ENCODE measurements around the gene TRAM2.

TRAM2 gene

DNA sequence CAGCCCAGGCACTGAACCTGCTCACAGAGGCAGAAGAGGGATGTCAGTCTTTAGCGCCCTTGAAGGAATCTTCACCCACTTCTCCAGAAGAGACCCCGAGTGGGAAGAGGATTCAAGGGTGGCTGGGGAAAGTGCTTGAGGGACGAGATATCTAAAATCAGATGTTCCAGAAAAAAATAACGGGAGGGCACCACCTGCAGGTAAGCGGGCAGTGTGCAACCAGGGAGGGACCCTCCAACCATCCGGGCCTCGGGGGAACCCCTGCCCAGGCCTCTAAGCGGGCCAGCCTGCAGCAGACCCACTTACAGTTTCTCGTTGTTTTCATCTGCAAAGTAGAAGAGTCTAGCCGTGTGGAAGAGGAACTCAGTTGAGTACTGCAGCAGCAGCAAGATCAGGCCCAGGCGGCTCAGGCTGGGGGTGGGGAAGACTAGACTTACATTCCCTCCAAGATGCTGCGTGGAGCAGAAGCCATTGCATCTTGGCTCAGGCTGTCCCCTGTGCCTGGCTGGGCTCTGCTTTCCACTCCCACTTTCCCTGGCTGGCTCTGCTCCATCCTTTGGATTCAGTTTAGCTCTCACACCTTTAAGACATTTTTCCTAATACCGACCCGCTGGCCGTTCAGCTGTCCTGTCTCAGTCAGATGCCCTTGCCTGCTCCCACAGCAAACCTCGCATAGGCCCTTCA lies 71.0 kb downstream of the TRAM2 start:
- no peak for DNase-seq

DNA sequence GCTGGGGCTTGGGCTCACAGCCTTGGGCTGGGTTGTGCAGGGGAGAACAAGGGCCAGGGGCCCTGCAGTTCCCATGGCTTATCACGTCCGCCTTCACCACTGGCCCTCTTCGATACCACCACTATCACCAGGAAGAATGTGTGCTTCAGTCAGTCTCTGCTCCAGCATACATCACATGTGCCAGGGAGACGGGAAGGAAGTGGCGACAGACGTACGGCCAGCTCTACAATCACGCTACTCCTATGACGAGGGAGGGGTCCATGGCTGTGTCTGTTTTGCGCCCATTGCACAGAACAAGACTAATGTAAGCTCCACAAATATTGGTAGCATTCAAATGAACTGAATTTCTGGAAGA lies 72.1 kb downstream of the TRAM2 start:
- DNase-seq = no peak

DNA sequence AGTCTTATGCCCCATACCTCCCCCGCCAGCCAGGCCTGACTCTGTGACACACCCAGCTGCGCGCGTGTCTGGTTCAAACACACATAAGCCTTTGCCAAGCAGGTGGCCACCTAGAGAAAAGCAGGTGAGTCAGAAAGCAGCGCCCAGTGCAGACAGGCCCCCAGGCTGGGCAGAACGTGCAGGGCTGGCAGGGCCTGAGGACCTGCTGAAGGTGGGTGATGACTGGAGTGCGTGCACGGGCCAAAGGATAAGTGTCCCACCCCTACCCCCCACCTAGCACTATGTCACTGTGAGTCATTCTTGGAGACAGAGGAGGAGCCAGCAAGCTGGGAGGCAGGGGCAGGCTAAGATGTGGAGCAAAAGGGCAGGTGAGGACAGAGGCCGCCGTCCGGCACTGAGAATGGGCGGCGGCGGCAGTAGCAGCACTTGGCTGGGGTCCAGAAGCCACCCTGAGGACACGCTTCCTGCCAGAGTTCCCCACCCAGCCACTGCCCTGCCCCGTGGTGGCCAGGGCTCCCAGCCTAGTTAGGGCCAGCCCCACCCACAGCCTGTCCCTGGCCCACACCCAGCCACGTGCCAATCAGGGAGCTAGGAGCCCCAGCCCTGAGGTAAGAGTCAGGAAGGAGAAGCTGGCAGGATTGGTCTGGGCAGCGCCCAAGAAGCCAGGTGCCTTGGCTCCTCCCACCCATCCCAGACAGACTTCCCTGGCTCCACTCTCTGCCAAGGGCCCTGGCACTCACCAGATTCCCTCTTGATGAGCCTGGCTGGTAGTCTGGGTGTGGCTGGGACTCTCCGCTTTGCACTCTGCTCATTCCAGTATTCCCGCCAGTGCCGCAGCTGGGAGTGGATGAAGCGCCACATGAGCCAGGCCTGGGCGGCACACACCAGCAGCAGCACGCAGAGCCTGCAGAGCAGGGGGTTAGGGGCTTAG lies 72.7 kb downstream of the TRAM2 start:
- DNase-seq = no peak

DNA sequence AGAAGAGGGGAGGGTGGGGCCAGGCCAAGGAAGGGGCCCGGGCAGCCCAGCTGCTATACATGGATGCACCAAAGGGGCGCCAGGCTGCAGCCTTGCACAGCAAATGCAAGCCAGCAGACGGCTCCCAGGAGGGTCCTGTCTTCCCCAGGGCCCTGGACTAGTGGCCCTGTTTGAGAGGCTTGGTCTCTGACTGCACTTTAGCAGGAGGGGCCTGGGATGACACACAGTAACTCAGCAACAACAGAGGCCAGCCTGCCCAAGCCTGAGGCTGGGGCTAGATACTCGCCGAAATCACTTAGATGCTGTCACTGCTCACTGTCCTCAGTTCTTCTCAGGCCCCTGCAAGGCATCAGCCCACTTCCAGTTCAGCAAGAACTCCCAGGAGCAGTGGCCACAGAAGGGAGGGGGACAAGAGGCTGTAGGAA lies 73.5 kb downstream of the TRAM2 start:
- no peak for DNase-seq

DNA sequence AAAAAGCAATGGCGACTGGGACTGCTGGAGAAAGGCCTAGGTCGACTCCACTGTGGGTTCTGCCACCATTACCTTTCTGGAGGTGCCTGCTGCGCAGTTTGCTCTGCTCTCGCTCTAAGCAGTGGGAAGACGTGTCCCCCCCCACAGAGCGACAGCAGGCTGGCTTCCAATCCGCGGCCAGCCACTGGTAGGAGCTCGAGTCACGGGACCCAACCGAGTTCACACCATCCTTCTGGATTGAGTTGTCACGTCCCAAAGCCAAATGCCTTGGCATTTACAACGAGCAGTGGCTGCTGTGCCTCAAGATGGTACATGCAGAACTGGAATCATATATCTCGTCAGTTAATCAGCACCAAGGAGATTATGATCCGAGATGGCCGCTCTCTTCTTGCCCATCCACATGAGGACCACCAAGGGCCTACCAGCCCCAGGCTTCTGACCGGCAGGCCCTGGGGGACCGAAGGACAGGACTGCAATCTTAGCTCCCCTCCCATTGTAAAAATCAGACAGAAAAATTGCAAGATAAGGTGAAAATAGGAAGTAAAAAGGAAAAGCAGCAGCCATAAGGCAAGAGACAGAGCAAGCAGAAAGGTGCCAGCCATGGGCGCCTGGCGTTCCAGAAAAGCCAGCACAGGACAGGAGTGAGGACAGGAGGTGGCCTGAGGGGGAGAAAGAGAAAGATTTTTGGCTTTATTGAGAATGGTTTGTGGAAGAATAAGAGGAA lies 74.4 kb downstream of the TRAM2 start:
- no peak for DNase-seq

DNA sequence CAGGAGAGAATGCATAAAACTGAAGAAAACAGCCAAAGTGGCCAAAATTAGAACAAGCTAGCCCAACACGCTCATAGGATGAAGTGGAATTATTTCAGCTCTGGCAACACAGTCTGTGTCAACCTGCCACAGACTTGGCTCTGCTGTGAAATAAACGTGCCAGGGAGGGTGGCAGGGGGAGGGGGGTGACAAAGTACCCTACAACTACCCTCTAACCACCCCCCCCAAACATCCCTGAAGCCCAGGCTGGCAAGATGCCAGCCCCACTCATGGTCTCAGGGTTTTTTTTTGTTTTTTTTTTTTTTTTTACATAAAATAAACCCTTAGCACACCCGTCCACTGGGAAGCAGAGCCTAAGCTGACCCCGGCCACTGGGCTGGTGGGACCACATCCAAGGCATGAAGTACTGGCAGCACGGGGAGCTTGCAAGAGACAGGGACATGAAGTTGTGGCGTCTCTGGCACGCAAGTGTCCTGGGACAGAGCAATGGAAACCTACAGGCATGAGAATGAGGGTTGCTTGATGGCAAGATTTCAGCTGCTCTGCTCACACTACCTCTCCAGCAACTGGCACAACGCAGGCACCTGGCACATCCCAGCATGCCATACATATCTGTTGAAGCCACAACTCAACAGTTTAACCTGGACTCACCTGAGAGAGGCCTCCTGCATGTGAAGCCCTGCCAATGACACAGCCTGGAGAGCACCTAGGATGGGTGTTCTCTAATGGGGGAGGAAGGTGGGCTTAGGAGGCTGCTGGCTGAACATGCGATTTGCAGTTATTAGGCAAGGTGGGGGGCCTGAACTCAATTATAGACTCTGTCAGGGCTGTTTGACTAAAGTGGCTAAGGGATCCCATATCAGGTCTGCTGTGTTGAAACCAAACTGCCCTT lies 76.4 kb downstream of the TRAM2 start:
- DNase-seq = no peak

DNA sequence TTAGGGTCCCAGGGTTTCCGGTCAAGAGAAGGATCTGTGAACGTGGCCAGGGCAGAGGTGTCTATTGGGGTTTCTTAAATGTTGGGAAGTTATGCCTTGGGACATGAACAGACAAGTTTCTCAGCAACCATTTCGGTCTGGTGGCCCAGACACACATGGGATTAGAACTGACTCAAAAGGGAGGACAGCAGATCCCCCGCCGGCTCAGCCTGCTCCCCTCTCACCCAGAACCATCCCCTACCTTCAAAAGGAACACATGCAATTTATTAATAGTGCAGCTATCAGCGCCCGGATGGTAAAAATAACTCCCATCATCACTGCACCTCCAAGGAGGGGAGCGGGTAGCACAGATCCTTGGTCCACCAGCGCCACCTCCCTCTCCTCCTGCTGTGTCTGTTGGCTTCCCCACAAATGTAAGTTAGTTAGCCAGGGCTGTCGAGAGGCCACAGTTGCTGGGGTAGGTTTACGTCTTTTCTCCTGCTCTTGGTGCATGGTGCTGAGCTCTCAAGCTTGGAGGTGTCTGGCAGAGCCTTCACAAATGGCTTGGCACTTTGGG lies 77.1 kb downstream of the TRAM2 start:
- no peak for DNase-seq

DNA sequence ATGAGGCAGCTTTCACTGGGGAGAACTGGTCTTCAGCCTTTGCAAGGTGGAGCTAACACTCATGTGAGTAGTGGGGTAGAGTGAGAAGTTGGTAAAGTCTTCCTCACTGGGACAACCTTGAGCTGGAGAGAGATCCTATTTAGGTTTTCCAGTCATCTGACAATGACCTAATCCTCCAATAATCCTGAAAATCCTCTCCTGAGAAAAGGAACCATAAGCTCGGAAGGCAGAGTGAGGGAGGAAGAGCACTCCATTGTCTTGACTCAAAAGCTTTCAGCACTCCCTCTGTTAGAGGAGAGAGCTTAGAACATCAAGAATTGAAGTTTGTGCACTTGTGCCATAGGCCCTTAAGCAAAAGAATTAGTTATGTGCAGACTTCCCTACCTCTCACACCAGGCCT lies 77.8 kb downstream of the TRAM2 start:
- DNase-seq = no peak

DNA sequence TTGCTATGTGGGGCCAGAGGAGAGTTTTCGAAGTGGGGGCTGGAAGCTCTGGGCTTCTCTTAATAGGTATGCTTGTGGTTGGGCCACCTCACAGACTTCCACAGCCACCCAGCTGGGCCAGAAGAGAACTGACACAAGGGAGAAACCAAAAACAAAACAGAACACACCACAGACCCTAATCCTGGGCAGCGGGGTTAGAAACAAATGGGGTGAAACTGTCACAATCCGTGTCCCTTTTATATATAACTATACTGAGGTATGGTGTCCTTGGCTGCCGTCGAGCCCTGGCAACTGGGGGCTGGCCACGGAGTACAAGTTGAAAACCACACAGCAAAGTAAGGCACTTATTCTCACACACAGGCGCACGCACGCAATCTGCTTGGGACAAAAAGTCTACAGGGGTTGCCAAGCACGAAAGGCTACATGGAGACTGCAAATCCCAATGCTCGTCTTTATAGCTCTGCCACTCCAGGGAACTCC lies 78.3 kb downstream of the TRAM2 start:
- no peak for DNase-seq

DNA sequence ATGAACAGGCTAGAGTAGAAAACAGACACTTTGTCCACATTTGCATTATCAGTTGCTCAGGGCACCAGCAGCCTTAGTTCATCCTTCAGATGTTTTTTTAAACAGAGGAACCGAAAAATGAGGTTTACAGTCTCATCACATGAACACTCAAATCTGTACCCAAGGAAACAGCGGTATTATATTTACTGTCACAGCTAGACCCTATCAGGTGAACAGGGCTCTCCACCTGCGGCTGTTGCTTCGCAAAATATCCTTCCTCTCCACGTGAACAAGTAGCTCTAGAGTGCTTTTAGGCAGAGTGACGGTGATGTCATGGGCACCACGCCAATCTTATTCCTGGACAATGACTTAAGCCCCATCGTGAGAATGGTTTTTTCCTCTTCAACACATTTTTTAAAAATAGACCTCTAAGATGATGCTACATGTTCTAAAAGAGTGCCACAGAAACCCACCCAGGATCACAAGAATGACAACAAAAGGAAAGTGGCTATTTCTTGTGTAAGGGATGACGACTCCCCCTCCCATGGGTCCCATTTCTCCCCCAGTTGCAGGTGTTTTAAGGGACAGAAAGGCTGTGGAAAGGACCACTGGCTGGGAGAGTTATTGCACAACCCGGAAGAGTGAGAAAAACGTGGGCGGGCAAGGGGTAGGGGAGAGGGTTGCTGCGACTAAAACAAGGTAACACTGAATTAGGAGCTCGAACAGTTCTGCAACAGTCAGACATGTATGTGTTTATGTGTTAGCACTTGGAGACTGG lies 79.0 kb downstream of the TRAM2 start:
- DNase-seq = no peak

DNA sequence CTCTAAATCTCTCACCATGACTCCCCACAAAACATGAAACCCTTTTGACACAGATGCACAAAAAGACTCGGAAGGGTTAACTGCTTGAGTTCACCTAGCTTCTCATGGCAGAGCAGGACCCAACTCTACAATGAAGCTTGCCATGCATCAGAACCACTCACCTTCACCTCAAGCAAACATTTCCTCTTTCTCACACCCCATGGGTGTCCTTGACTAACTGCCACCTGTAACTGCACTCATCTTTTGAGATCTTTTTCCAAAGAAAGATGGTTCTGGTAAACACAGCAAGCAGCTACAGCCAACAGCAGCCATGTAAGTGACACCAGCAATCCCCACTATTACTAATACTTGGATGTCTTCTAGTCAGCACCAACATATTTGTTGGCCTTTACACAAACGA lies 80.2 kb downstream of the TRAM2 start:
- no peak for DNase-seq

DNA sequence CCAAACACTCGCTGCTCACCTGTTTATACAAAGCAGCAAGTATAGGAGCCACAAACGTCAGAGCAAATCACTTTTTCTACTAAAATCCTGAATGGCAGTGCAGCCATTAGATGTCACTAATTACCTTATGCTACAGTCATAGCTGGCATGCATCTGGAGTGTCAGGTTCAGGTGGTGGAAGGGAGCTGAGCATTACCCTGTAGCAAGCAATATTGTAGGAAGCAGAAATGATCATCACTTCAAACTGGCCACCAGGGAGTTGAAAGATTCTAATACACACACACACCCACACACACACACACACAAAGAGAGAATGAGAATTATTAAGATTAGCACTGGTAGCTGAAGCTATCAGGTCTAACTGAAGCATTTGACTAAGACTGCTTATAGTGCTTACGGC lies 80.9 kb downstream of the TRAM2 start:
- no peak for DNase-seq

DNA sequence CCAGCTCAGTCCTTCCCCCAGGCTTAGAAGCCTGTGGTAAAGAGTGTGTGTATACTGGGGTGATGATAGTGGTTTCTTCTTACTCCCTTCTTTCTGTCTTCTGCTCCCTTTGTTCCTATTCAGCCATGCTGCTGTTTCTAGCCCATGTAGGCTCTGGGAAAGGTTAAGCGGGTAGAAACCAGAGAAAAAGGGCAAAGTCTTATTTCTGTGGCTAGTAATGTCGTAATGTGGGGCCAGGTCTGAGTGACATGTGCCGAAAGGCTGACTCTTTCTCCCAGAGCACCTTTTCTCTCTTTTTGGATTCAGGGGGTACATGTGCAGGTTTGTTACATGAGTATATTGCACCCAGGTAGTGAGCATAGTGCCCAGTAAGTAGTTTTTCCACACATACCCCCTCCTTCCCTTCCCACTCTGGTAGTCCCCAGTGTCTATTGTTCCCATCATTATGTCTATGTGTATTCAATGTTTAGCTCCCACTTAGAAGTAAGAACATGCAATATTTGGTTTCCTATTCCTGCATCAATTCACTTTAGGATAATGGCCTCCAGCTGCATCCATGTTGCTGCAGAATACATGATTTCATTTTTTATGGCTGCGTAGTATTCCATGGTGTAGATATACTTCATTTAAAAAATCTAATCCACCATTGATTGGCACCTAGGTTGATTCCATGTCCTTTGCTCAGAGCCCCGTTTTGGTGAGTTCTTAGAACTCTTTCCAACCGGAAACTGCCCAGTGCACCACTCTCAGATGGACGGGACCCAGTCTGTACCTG lies 82.4 kb downstream of the TRAM2 start:
- no peak for DNase-seq

DNA sequence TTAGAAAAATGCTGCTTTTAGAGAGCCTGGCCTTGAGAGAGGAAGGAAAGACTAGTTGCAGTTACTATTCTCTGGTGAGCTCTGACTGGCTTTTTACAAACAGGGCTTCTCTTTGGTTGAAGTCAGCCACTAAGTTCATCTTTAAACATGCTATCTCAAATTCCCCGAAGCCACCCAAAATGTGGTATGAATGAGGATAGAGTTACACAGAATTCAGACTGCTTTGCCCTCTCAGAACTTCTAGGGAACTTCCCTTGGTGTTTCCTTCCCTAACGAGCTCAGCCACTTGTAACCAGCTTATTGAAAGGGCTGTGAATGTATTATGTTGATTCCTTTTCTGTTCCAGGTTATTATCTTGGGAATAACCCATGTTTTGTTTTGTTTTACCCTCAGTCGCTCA lies 83.2 kb downstream of the TRAM2 start:
- no peak for DNase-seq

DNA sequence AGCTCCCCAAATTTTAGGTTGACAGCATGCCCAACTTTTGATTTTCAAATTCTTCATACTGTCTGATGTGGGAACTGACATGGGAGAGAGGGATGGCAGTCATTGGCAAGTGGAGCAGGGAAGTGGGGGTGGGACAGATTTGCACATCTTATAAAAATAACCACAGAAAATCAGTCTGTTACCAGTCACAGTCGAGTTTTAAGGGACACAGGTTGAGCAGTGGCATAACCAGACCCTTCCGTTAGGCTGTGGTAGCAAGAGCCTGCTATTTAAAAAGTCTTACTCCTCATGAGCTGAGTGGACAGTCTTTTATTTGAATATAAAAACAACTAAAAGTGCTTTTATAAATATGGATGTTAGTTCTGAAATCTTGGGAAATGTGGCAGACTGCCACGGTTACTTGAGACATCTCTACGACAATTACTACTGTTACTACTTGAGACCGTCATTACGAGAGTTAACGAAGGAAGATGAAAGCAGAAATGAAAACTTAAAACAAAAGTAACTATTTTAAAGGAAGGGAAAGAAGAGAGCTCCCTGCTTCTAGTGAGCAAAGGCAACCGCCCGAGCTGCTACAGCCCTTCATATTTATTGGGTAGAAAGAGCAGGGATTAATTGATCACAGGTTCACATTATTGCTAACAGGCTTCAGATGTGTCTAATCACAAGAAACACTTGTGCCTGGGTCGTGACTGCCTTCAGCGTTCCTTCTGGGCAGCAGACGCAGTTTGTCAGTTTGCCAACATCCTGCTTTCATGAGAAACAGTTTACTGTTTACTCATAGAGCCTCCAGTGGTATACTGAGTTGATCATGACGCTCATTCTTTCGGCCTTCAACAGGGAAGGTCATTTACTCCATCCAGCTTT lies 85.4 kb downstream of the TRAM2 start:
- DNase-seq = no peak

DNA sequence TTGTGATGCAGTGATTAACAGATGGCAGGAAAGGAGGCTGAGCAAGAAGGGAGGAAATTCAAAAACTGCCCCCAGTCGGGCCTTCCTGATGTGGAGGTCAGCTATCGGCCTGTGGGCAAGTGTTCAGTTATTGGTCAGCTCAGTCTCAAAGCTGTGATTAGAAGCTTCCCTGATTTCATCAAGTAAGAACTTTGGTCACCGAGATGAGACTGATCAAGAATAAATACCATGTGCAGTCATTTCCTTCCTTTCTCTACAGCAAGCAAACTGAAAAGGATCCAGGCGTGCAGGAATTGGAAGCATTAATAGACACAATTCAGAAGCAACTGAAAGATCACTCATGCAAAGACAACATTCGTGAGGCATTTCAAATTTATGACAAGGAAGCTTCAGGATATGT lies 87.0 kb downstream of the TRAM2 start:
- DNase-seq = no peak

DNA sequence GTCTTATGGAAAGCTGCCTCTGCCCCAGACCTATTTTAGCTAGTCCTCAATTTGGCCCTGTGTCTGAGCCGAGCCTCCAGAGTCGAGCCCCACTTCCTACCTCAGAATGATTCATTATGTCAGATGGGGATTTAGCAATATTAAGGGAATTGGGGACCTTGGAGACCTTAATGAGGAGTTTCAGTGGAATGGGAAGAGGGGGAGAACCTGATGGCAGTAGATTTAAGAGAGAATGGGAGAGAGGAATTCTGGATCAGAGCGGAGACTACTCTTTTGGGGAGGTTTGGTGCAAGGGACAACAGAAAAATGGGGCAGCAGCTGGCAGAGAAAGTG lies 93.2 kb downstream of the TRAM2 start:
- no peak for DNase-seq

DNA sequence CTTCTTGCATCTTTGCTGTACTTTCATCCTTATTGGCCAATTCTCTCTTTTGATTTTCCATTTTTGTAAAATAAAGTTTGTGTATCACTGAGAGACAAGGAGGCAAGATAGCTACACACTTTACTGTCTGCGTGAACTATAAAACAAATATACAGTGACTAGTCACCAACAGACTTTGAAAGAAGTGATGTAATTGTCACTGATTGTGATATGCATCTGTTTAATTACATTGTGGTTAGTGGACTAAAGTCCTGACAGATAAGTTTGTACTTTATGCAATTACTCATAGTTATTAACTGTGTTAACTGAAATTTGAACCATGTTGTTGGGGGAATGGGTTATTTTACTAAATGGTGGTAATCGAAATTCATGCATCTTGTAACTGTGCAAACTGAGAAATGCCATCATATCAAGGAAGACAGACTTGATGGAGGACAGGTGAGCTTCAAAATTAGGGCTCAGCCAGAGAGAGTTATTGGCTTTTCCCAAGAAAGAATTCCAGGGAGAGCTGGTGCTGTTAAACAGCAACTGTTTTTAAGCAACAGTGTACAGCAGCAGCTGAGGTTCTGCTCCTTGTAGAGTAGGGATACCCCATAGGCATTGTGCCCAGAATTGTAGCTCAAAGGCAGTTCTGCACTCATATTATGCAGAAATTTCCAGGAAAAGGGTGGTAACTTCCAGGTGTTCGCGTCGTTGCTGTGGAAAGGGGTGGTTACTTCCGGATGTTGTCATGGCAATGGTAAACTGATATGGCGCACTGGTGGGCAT lies 93.8 kb downstream of the TRAM2 start:
- no peak for DNase-seq

DNA sequence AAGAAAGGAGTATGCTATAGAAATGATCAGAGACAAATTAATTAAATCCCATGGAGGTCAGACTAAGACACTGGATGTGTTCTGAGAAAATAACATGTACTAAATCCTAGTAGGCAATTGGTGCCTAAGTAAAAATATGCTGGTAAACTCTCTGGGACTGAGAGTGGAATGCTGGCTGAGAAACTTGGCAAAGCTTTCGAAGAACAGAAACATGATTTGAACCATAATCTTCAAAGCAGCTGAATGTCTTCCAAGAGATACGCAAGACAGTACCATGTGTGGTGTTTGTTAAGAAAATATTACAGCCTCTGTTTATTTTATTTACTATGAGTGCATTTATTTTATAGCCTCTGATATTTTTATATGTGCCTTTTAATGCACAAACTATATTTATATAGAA lies 101.6 kb downstream of the TRAM2 start:
- DNase-seq = no peak
